H9 (cell line): ENCODE data around the gene BPIFB4. TPM values are rescaled to one million over a fixed set of nuclear protein-coding genes. Genes with fewer than 3 reads are reported as not detected.

Experiments used
- DNase-seq: peaks from one replicate; pipeline ENCODE4 v3.0.0-alpha.2; 2017
- H2AFZ ChIP-seq: one replicate; pipeline ENCODE4 v1.6.1; 2013; ENCODE audit warnings: mild to moderate bottlenecking, low read length, control low read depth, moderate library complexity
- H2AK5ac ChIP-seq: 2 replicates; pipeline ENCODE4 v1.6.1; 2013; ENCODE audit warnings: low read length, control low read depth, mixed read lengths; ENCODE audit not compliant: insufficient read length
- H2BK120ac ChIP-seq: one replicate; pipeline ENCODE4 v1.6.1; 2013; ENCODE audit warnings: low read depth, mild to moderate bottlenecking, low read length, control low read depth, inconsistent platforms; ENCODE audit not compliant: poor library complexity, severe bottlenecking
- H2BK12ac ChIP-seq: 2 replicates; pipeline ENCODE4 v1.6.1; 2013; ENCODE audit warnings: low read length, control low read depth, mixed read lengths, low read depth; ENCODE audit not compliant: insufficient read length
- H2BK15ac ChIP-seq: 2 replicates; pipeline ENCODE4 v1.6.1; 2013; ENCODE audit warnings: low read depth, low read length, control low read depth
- H2BK20ac ChIP-seq: one replicate; pipeline ENCODE4 v1.6.1; 2013; ENCODE audit warnings: low read depth, mild to moderate bottlenecking, low read length, control low read depth, inconsistent platforms; ENCODE audit not compliant: poor library complexity, severe bottlenecking
- H2BK5ac ChIP-seq: 2 replicates; pipeline ENCODE4 v1.6.1; 2013; ENCODE audit warnings: low read length, control low read depth, mixed read lengths; ENCODE audit not compliant: insufficient read length
- H3K14ac ChIP-seq: 2 replicates; pipeline ENCODE4 v1.6.1; 2013; ENCODE audit warnings: low read length, control low read depth; ENCODE audit not compliant: insufficient read depth
- H3K18ac ChIP-seq: 2 replicates; pipeline ENCODE4 v1.6.1; 2013; ENCODE audit warnings: low read depth, mild to moderate bottlenecking, mixed read lengths, low read length, control low read depth; ENCODE audit not compliant: insufficient read length
- H3K23ac ChIP-seq: 2 replicates; pipeline ENCODE4 v1.6.1; 2013; ENCODE audit warnings: low read length, control low read depth, mixed read lengths, low read depth; ENCODE audit not compliant: insufficient read length
- H3K23me2 ChIP-seq: 2 replicates; pipeline ENCODE4 v1.6.1; 2013; ENCODE audit warnings: low read depth, mild to moderate bottlenecking, mixed read lengths, low read length, control low read depth; ENCODE audit not compliant: insufficient read length, poor library complexity, severe bottlenecking
- H3K27ac ChIP-seq: 2 replicates; pipeline ENCODE4 v1.5.1; 2013; ENCODE audit warnings: low read length, control low read depth, mixed read lengths, low read depth; ENCODE audit not compliant: insufficient read length
- H3K27me3 ChIP-seq: 2 replicates; pipeline ENCODE4 v1.6.1; 2013; ENCODE audit warnings: low read length, control low read depth, inconsistent platforms; ENCODE audit not compliant: insufficient read depth
- H3K4ac ChIP-seq: 2 replicates; pipeline ENCODE4 v1.6.1; 2013; ENCODE audit warnings: low read depth, mild to moderate bottlenecking, control low read depth, inconsistent platforms, low read length, moderate library complexity
- H3K4me1 ChIP-seq: 2 replicates; pipeline ENCODE4 v1.6.1; 2013; ENCODE audit warnings: low read length, control low read depth, inconsistent platforms; ENCODE audit not compliant: insufficient read depth
- H3K4me2 ChIP-seq: 2 replicates; pipeline ENCODE4 v1.6.1; 2013; ENCODE audit warnings: low read length, control low read depth, mixed read lengths; ENCODE audit not compliant: insufficient read length, insufficient read depth
- H3K56ac ChIP-seq: 2 replicates; pipeline ENCODE4 v1.6.1; 2013; ENCODE audit warnings: low read depth, mild to moderate bottlenecking, mixed read lengths, low read length, control low read depth; ENCODE audit not compliant: insufficient read length
- H3K79me1 ChIP-seq: 2 replicates; pipeline ENCODE4 v1.6.1; 2013; ENCODE audit warnings: low read depth, mild to moderate bottlenecking, moderate library complexity, low read length, control low read depth, inconsistent platforms; ENCODE audit not compliant: insufficient read depth, poor library complexity, severe bottlenecking
- H3K79me2 ChIP-seq: 2 replicates; pipeline ENCODE4 v1.6.1; 2013; ENCODE audit warnings: low read length, control low read depth, inconsistent platforms; ENCODE audit not compliant: insufficient read depth
- H3K9ac ChIP-seq: 2 replicates; pipeline ENCODE4 v1.6.1; 2013; ENCODE audit warnings: low read length, control low read depth, mixed read lengths; ENCODE audit not compliant: insufficient read length; ENCODE audit errors: extremely low read depth
- H3K9me3 ChIP-seq: one replicate; pipeline ENCODE4 v1.6.1; 2013; ENCODE audit warnings: low read depth, low read length, inconsistent platforms; ENCODE audit not compliant: control insufficient read depth
- H3T11ph ChIP-seq: one replicate; pipeline ENCODE4 v1.6.1; 2013; ENCODE audit warnings: mild to moderate bottlenecking, low read length, control low read depth, inconsistent platforms
- H4K20me1 ChIP-seq: one replicate; pipeline ENCODE4 v1.6.1; 2013; ENCODE audit not compliant: control insufficient read depth, insufficient read length, insufficient read depth
- H4K5ac ChIP-seq: 2 replicates; pipeline ENCODE4 v1.6.1; 2013; ENCODE audit warnings: low read depth, mild to moderate bottlenecking, mixed read lengths, low read length, control low read depth; ENCODE audit not compliant: insufficient read length
- H4K8ac ChIP-seq: replicated peaks from 2 replicates; pipeline ENCODE4 v1.6.1; 2013; ENCODE audit warnings: low read length, control low read depth, mixed read lengths, low read depth; ENCODE audit not compliant: insufficient read length
- H4K91ac ChIP-seq: 2 replicates; pipeline ENCODE4 v1.6.1; 2013; ENCODE audit warnings: low read depth, mild to moderate bottlenecking, moderate library complexity, mixed read lengths, low read length, control low read depth; ENCODE audit not compliant: insufficient read length
- H3K27ac Mint-ChIP-seq, 3 experiments: 2 replicates in 2 of 3; 3 replicates in 1 of 3; pipeline ENCODE4 v1.8.0; 2020 to 2021; ENCODE audit warnings: mixed read lengths in 3 of 3, mild to moderate bottlenecking in 1 of 3, moderate library complexity in 1 of 3
- H3K27me3 Mint-ChIP-seq: 2 replicates; pipeline ENCODE4 v1.8.0; 2021; ENCODE audit warnings: low read depth, mild to moderate bottlenecking, moderate library complexity, mixed read lengths
- H3K36me3 Mint-ChIP-seq, 3 experiments: 2 replicates in 2 of 3; 3 replicates in 1 of 3; pipeline ENCODE4 v1.8.0; 2020 to 2021; ENCODE audit warnings: low read depth in 3 of 3, mixed read lengths in 3 of 3; ENCODE audit not compliant: insufficient read depth in 1 of 3
- H3K4me1 Mint-ChIP-seq, 2 experiments: 2 replicates each; pipeline ENCODE4 v1.8.0; 2020; ENCODE audit warnings: mixed read lengths in 2 of 2
- H3K4me3 Mint-ChIP-seq, 2 experiments: 2 replicates in 1 of 2; 3 replicates in 1 of 2; pipeline ENCODE4 v1.8.0; 2020 to 2021; ENCODE audit warnings: mild to moderate bottlenecking in 2 of 2, mixed read lengths in 2 of 2, moderate library complexity in 1 of 2
- H3K9me3 Mint-ChIP-seq, 2 experiments: 2 replicates in 1 of 2; 3 replicates in 1 of 2; pipeline ENCODE4 v1.8.0; 2020; ENCODE audit warnings: mild to moderate bottlenecking in 2 of 2, mixed read lengths in 2 of 2, moderate library complexity in 1 of 2
- CTCF ChIP-seq: fragments of 200-600 bp; sonication (generic); conservative IDR thresholded peaks from 3 replicates; pipeline ENCODE4 v1.8.0; 2021; ENCODE audit warnings: antibody characterized with exemption, mild to moderate bottlenecking
- WGBS: extraction: QIAGEN DNeasy Blood & Tissue Kit; methylation state at CpG from one replicate; pipeline ENCODE4 v1.1.7; 2013; ENCODE audit warnings: missing lambda C conversion rate, low lambda C conversion rate, mixed read lengths; ENCODE audit not compliant: insufficient read length; ENCODE audit errors: extremely low coverage; 5-methylcytosine and 5-hydroxymethylcytosine counted together
- total RNA-seq: library from RNA; stranded (reverse); gene quantifications from 2 replicates; pipeline ENCODE4 v1.2.1, GENCODE V29; 2021

BPIFB4 gene
- total RNA-seq, 1 experiment from 2014 or later, result not detected

- no peak overlapping the region for H3K27ac ChIP-seq
- Mint-ChIP-seq H3K4me1 (peaks cover 0 to 2% of the 10 kb centered on the region in 2 experiments; a peak in 1 of 4 replicates), H3K4me3 (no peak overlapping the region)
Measured at GRCh38 chr20:33030569-33030968, 48.9 kb upstream of the BPIFB4 start.

More at GRCh38 chr20:33030569-33030968, 48.9 kb upstream of the BPIFB4 start:
- H3K14ac ChIP-seq, result no peak overlapping the region
- H2BK20ac ChIP-seq, result no peak overlapping the region
- no peak overlapping the region for H2BK120ac ChIP-seq
- no peak overlapping the region for H4K5ac ChIP-seq
- H3K9ac ChIP-seq, result no peak overlapping the region
- Mint-ChIP-seq H3K36me3 (no peaks in the 10 kb centered on the region), H3K27me3 (peaks cover 17% of the 10 kb centered on the region), H3K27ac (no peak overlapping the region), H3K9me3 (peaks cover 2 to 4% of the 10 kb centered on the region in 2 experiments; a peak in 2 of 5 replicates)
- H3K56ac ChIP-seq, result no peak overlapping the region
- H3K23ac ChIP-seq, result no peak overlapping the region
- H3K27me3 ChIP-seq, result no peaks in the 10 kb centered on the region
- H2BK5ac ChIP-seq, result no peak overlapping the region
- H3K79me2 ChIP-seq, result no peaks in the 10 kb centered on the region
- no CpG with 5 or more reads among the region's 6 CpGs for WGBS
- H3K9me3 ChIP-seq, result no peaks in the 10 kb centered on the region
- H3K23me2 ChIP-seq, result no peaks in the 10 kb centered on the region
- no peaks in the 10 kb centered on the region for H4K20me1 ChIP-seq
- no peak overlapping the region for H3T11ph ChIP-seq
- no peak overlapping the region for H2AFZ ChIP-seq
- no peak overlapping the region for H2BK12ac ChIP-seq
- H3K79me1 ChIP-seq, result no peaks in the 10 kb centered on the region
- no peak for TF ChIP-seq CTCF
- no peak overlapping the region for H4K91ac ChIP-seq
- no peak overlapping the region for H3K18ac ChIP-seq
- no peak for DNase-seq
- no peak overlapping the region for H3K4me2 ChIP-seq
- no peak overlapping the region for H4K8ac ChIP-seq
- H3K4ac ChIP-seq, result no peak overlapping the region
- H2BK15ac ChIP-seq, result no peak overlapping the region
- no peaks in the 10 kb centered on the region for H3K4me1 ChIP-seq
- no peak overlapping the region for H2AK5ac ChIP-seq
